Effector CD4-positive, alpha-beta T cell (primary cell): Measurements from ENCODE around the gene C11orf68.
"Not testable (repeated sequence)": the region's sequence is repeated elsewhere in the genome, so short reads cannot be mapped to it uniquely, and the experiment has no call there.

Source experiments
- DNase-seq: peaks from one replicate; pipeline ENCODE4 v3.0.0-alpha.2; 2020

The C11orf68 gene

DNA sequence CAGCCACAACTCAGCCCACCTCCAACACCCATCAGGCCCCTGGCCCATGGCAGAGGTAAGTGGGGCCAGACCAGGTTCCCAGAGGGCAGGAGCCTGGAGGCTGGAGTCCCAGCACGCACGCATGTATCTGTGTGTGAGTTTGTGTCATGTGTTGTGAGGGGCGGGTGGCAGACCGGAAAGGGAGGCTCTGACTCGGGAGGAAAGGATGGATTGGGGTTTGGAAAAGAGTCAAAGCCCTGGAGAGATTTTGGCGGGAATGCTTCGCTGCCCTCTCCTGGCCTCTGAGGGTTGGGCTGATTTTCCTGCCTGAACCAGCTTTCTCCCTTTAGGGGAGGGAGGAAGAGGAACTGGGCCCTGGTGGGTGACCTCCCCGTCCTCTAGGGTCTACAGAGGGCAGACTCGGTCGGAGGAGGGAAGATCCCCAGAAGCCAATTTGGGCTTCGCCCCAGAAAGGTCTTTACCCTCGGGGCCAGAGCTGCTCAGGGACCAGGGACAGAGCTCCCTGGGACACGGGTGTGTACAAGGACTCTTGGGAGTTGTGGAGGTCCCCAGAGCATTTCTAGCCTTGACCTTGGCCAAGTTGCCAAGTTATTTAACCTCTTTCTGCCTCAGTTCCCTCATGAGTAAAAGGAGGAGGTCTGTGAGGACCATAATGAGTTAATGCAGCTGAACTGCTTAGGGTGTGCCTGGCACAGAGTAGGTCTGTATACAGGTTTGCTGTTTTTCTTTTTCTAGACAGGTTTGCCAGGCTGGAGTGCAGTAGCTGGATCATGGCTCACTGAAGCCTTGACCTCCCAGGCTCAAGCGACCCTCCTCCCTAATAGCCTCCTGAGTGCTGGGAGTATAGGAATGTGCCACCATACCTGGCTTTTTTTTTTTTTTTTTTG is 6.9 kb downstream of the C11orf68 start:
- no peak for DNase-seq

DNA sequence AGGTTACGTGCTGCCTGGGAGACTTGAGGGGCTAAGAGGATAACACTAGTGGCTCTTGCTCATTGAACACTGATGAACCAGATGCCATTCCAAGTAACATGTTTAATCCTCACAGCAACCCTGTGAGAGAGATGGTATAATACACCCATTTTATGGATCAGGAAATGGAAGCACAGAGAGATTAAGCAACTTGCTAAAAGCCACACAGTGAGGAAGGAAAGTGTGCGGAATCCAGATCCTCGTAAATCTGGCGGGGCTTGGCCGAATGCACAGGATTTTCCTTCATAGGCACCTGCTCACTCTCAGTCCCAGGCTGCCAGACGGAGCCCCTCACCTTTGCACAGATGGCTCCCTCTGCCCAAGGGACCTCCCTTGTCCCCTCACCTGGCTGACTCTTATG is 11.0 kb downstream of the C11orf68 start:
- DNase-seq, result no peak

DNA sequence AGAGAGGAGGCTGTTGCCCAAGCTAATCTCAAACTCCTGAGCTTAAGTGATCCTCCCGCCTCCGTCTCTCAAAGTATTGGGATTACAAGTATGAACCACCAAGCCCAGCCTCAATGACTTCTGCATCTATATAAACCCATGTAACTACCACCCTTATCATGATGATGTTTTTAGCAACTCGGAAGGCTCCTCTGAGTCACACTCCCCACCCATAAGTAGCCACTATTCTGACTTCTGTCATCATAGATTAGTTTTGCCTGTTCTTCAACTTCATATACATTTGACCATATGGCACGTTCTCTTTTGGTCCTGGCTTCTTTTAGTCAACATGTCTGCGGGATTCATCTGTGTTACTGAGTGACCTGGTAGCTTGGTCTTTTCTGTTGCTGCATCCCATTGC is 12.3 kb downstream of the C11orf68 start:
- no peak for DNase-seq

DNA sequence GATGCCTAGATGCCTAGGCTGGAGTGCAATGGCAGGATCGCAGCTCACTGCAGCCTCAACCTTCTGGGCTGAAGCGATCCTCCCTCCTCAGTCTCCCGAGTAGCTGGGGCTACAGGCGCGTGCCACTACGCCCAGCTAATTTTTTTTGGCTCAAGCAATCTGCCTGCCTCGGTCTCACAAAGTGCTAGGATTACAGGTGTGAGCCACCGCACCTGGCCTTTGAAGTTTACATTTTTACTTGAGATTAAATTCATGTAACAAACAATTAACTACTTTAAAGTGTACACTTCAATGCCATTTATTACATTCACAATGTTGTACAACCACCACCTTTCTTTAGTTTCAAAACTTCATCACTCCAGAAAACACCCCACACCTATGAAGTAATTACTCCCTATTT is 15.1 kb downstream of the C11orf68 start:
- no peak for DNase-seq

DNA sequence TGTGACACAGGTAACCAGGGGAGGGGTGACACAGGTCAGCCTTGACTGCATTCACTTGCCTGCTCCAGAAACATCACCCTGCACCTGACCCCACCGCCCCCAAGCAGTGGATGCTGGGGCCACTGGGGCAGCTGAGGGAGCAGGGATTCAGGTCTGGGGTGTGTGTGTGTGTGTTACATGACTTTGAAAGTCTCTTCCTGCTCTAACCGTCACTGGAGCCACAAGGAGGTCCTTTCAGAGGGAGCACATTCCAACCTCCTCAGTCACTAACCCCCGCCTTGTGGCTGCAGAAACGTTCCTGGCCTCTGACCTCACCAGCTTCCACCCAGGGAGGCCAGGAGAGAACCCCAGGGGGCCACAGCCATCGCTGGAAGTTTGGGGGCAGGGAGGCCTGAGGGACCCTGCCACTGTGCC is 15.8 kb downstream of the C11orf68 start:
- no peak for DNase-seq

DNA sequence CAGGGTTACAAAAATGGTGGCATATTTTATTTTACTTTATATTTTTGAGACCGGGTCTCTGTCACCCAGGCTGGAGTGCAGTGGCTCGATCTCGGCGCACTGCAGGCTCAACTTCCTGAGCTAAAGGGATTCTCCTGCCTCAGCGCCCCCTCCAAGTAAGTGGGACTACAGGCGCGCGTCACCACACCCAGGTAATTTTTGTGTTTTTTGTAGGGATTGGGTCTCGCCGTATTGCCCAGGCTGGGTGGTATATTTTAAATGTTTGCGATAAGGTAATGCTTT is 18.0 kb downstream of the C11orf68 start:
- DNase-seq, result no peak

DNA sequence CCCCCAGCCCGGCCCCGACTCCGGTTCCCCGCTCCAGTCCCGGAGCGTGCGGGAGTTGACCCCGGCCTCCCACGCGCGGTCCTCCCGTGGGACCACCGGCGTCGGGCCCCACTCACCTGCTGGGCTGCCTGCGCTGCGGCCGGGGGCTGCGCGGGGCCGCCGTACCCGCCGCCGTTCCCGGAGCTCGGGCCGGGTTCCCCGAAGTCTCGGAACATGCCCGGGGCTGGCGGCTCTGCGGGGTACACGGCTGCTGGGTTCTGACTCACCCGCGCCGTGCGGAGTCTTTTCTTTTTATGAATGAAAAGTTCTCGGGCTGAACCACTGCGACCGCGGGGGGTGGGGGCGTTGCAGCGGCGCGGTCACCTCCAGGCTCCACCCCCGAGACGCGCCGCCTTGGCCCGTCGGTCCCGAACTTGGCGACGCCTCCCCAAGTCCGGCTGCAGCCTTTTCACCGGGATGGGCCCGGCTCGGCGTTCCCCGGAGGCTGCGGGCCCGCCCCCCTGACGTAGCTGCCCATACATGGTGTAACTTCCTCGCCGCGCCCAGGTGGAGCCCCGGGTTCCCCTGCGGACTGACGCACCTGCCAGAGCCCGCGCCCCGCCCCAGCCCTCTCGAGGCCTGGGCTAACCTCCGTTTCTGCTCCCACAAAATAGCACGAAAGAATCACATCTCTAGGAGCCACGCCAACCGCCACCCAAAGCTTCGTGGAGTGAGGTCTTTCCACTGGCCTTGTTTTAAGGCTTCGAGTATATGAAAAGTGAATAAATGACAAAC is 18.6 kb downstream of the C11orf68 start, which contains the start of gene FOSL1:
TSS of gene FOSL1 (minus strand) at position 264 of the 774 bp plus-strand sequence. CDS start at position 215, 49 bp downstream.
- peak; percentile 93 for DNase-seq

DNA sequence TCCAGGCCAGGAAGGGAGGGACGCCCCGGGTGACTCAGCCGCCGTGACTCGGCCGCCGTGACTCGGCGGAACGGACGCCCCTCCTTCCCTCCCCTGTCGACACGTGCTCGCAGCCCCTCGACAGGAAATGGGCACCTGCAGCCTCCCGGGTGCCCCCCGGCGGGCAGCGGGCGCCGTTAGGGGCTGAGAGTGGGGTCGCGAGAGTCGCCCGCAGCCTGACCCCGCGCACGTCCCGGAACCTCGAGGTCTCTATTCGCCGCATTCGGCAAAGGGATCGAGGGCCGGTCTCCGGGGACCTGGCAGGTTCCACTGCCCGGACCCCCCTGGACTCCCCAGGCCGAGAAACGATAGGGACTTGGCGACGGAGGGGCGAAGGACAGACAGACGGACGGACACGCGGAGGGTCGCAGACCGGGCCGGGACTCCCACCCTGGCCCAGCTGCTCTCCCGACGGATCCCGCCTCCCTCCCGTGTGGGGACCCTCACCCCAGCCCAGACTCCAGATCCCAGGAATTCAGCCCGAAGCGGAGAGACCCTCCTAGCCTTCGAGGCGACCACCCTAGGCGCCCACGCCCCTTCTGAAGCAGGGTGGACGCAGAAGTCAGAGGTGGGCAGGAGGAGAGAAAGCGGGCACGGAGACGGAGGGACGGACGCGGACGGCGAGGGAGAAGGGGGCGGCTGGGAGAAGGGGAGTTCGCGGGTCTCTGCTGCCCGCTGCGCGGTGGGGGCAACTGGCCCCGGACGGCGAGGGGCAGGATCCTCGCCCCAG is 19.3 kb downstream of the C11orf68 start:
- peak; percentile 46 for DNase-seq

DNA sequence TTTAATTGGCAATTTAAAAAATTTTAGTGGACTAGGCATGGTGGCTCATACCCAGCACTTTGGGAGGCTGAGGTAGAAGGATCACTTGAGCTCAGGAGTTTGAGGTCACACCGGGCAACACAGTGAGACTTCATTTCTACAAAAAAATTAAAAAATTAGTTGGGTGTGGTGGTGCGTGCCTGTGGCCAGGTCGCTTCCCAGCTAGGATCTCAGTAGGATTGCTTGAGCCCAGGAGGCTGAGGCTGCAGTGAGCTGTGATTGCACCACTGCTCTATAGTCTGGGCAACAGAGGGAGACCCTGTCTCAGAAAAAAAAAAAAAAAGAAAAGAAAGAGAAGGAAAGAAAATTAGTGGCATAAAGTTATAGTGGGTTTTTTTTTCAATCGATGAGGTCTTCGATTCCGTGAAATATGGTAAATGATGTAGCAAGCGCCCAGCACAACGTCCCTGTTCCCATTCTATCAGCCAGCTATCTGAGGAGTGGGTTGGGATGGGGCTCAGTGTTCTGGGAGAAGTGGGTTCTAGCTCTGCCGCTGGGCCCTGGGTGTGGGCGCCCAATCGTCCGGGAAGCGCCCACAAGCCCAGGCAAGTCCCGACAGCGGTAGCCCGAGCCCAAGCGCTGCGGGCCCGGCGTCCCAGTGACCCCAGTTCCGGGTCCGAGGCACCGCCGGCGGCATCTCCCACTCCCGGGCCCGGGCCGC is 20.1 kb downstream of the C11orf68 start:
- DNase-seq, result no peak

DNA sequence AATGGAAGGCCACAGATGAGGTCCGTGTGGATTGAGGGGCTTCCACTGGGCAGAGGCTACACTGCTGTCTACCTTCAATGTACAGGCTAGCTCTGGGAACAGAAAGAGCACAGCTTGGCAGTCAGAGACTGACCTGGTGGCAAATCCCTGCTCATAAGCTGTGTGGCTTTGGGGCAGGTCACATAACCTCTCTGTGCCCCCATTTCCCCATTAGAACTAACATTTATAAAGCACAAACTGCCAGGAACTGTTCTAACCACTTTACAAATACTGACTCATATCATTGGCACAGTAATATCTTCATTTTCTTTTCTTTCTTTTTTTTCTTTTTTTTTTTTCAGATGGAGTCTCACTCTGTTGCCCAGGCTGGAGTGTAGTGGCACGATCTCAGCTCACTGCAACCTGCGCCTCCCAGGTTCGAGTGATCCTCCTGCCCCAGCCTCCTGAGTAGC is 21.8 kb downstream of the C11orf68 start:
- DNase-seq, result no peak

DNA sequence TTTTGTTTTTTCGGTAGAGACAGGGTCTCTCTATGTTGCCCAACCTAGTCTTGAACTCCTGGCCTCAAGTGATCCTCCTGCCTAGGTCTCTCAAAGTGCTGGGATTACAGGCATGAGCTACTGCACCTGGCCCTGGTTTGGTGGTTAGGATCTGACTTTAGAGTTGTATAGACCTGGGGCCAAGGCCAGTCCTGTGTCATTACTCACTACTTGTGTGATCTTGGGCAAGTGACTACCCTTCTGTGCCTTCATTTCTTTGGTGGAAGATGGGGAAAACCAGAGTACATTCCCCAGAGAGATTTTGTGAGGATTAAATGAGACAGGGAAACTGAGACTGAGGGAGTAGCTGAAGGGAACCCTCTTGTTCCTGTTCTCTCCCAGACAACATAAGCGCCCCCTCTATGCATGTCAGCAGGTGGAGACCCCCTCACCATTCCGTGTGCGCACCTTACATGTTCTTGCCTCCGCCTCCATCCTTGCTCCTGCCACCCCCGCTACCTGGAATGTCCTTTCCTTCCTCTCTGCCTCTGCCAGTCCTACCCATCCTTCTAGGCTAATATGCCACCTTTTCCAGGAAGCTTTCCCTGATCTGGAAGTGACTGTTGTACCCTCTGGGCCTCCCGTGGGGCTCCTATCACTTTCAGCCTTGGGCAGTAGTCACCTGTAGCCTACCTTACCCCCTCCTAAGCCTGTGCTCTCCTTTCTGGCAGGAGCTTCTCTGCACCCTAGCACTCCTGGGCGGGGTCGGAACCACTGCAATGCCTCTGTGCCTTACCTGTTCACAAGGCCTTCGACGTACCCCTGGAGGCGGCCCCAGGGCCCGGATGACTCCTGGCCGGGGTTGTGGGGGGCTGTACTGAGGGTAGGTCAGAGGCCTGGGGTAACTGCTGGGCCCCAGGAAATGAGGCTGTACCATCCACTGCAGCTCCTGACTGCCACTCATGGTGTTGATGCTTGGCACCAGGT is 22.5 kb downstream of the C11orf68 start:
- DNase-seq, result no peak

DNA sequence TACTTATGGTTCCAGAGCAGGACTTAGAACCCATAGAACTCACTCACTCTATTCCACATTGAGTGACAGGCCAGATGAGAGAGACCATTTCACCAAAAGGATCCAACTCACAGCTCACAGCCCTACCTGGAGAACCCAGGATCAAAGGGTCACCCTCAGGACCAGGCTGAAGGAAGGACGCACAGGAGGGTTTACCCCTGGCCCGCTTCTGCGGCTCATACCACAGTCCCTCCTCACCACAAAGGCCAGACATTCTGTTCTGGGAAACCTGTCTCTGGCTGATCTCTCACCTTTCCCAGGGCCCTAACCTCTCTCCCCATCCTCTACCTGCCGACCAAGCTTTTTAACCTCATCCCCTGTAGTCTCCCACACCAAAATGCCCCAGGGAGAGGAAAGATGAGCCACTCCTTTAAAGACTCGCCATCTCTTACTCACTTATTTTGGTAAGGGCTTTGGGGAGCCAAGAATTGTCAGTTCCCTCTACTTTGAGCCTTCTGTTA is 23.3 kb downstream of the C11orf68 start:
- no peak for DNase-seq

DNA sequence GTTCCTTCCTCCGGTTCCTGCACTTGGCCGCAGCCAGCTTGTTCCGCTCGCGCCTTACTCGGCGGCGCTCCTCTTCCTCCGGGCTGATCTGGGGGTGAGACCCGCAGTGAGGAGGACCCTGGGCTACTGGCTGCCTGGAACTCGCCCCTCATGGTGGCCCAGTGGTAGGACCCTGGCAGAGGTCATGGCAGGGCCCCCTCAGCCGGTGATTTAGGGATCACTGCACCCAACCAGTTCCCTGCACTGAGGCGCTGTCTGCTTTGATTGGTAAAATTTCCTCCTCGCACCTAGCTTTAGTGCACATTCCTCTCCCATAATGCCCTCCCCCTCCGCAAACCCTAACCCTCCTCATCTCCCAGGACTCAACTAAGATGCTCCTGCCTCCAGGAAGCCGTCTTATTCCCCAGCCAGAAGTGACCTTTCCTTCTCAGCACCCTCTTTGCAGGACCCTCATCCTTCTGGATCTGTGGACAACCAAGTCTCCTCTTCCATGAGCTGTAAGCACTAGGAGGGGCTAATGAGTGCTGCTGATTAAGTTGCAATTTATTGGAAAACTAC is 24.7 kb downstream of the C11orf68 start:
- DNase-seq, result no peak

DNA sequence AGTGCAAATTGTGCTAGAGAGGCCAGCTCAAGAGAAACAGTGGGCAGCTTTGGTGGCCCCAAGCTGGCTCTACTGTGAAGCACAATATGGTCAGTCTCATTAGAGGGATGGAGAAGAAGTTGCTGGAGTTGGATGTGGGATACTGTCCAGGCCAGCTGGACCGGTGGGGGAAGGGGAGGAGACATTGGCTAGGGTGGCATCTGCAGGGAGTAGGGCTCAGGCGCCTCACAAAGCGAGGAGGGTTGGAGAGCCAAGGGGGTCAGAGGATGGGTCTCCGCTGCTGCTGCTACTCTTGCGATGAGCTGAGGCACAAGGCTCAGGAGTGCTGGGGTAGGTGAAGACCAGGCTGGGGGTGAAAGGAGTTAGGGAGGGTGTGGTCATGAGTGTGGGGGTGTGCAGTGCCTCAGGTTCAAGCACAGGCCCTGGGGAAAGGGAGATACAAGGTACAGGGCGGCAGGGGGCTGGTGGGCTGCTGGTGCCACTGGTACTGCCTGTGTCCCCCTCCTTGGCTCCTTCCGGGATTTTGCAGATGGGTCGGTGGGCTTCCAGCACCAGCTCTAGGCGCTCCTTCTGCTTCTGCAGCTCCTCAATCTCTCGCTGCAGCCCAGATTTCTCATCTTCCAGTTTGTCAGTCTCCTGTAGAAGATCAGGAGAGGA is 26.1 kb downstream of the C11orf68 start:
- DNase-seq, result no peak

DNA sequence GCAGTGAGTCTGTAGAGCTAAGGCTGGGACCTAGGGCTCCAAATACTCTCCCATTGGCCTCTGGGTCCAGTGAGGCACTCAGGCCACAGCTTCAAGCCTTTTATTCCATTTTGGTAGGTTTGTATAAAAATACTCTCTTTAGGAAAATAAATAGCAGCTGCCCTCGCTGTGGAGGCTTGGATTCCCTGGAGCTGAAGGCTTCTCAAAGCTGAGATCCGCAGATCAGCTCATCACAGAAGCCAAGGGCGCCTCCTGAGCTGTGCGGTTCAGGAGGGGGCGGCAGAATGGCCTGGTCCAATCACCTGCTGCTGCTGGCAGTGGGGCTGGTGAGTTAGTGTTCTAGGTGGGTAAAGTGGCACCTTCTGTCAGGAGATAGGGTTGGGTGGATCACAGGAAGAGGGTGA is 26.7 kb downstream of the C11orf68 start:
- DNase-seq, result not testable (repeated sequence)

DNA sequence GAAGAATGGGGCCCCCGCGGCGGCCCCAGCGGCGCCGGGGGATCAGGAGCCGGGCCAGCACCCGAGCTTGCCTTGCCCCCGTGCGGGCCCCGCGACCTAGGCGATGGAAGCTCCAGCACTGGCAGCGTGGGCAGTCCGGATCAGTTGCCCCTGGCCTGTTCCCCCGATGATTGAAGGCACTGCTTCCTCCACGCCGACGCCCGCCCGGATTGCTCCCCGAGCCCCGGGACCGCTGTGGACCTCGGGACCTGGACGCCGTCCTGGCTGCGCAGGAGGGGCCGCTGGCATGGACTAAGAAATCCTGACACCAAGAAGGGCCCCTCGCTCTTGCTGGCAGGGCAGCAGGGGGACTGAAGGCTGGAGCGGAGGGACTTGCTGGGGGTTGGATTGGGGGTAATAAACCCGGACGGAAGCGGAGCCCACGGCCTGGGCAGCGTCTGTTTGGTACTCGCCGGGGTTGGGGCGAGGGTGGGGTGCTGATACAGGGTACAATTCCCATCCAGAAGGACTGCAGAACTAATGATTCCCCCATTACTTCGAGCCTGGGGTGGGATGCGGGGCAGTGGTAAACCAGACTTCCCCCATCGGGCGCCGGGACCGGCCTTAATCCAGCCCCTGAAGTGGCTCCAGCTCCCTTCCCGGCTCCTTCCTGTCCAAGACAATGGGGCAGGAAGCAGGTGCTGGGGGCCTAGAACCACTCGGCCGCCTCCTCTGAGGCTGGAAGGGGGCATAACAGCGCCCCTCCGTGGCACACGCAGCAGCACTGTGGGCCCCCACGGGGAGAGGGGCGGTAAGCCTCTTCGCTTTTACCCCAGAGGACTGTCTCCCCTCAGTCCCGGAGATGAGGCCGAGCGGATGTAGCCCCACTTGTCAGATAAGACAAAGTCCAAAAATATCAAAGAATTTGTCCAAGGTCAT is 27.4 kb downstream of the C11orf68 start:
- no peak for DNase-seq

DNA sequence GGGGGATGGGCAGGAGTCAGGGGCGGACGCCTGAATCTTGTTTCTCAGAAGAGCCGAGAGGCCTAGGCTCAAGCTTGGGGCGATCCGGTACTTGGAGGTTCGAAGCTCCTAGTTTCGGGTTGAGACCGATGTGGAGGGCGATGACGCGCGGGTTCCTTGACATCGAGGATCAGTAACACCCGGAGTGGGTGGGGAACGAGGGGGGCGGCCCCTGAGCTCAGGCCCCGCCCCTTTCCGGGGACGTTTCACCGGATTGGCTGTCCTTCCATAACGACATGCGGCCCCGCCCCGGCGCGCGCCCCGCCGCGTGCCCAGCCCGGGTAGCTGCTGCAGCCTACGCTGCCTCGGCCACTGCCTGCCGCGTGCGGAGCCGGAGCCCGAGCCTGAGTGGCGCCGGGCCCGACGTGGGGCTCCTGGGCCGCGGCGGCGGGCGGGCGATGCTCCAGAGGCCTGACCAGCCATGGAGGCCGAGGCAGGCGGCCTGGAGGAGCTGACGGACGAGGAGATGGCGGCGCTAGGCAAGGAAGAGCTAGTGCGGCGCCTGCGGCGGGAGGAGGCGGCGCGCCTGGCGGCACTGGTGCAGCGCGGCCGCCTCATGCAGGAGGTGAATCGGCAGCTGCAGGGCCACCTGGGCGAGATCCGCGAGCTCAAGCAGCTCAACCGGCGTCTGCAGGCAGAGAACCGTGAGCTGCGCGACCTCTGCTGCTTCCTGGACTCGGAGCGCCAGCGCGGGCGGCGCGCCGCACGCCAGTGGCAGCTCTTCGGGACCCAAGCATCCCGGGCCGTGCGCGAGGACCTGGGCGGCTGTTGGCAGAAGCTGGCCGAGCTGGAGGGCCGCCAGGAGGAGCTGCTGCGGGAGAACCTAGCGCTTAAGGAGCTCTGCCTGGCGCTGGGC is 28.3 kb downstream of the C11orf68 start, which contains the start of gene CCDC85B:
TSS of gene CCDC85B (plus strand) at position 350 of the 895 bp plus-strand sequence. CDS start at position 461, 111 bp downstream.
- DNase-seq, result peak; percentile 96
